DOHH2 (cell line): ENCODE measurements around the gene MCU.
"Not testable (repeated sequence)": the region's sequence is repeated elsewhere in the genome, so short reads cannot be mapped to it uniquely, and the experiment has no call there.

Experiments
- H3F3A ChIP-seq: fragments of 200-600 bp; sonication (generic), shearing (Covaris generic); 2 replicates; pipeline ENCODE4 v1.6.0; 2016; ENCODE audit warnings: antibody characterized with exemption, mild to moderate bottlenecking; ENCODE audit not compliant: control insufficient read depth, insufficient read depth
- H3K27ac ChIP-seq: fragments of 200-600 bp; sonication (generic); 2 replicates; pipeline ENCODE4 v1.5.1; 2014; ENCODE audit warnings: low read depth, mild to moderate bottlenecking, low read length, moderate library complexity
- H3K27me3 ChIP-seq: fragments of 200-600 bp; sonication (generic); 2 replicates; pipeline ENCODE4 v1.6.1; 2014; ENCODE audit warnings: mild to moderate bottlenecking, low read length, mixed read lengths; ENCODE audit not compliant: control insufficient read depth
- H3K36me3 ChIP-seq: fragments of 200-600 bp; sonication (generic); 2 replicates; pipeline ENCODE4 v1.6.1; 2014; ENCODE audit warnings: mild to moderate bottlenecking, low read length, moderate library complexity, mixed read lengths; ENCODE audit not compliant: control insufficient read depth
- H3K4me1 ChIP-seq: fragments of 200-600 bp; sonication (generic); 2 replicates; pipeline ENCODE4 v1.6.1; 2014; ENCODE audit warnings: mild to moderate bottlenecking, low read length, mixed read lengths; ENCODE audit not compliant: control insufficient read depth
- H3K4me2 ChIP-seq: fragments of 200-600 bp; sonication (generic); 2 replicates; pipeline ENCODE4 v1.6.0; 2014; ENCODE audit warnings: mild to moderate bottlenecking, low read length, moderate library complexity
- H3K4me3 ChIP-seq: fragments of 200-600 bp; sonication (generic); 2 replicates; pipeline ENCODE4 v1.5.1; 2014; ENCODE audit warnings: mild to moderate bottlenecking, low read length, mixed read lengths
- H3K79me2 ChIP-seq: fragments of 200-600 bp; sonication (generic); 2 replicates; pipeline ENCODE4 v1.6.1; 2014; ENCODE audit warnings: mild to moderate bottlenecking, low read length, mixed read lengths; ENCODE audit not compliant: control insufficient read depth
- H3K9me2 ChIP-seq: fragments of 200-600 bp; sonication (generic); replicated peaks from 2 replicates; pipeline ENCODE4 v1.6.1; 2014; ENCODE audit warnings: mild to moderate bottlenecking, low read length, mixed read lengths; ENCODE audit not compliant: control insufficient read depth
- H3K9me3 ChIP-seq: fragments of 200-600 bp; sonication (generic); 2 replicates; pipeline ENCODE4 v1.6.1; 2014; ENCODE audit warnings: antibody characterized with exemption, low read length, mixed read lengths; ENCODE audit not compliant: control insufficient read depth, insufficient read depth
- H4K20me1 ChIP-seq: fragments of 200-600 bp; sonication (generic); 2 replicates; pipeline ENCODE4 v1.6.0; 2014; ENCODE audit warnings: low read depth, mild to moderate bottlenecking, antibody characterized with exemption, low read length, moderate library complexity; ENCODE audit not compliant: control insufficient read depth, insufficient read depth
- EZH2phosphoT487 ChIP-seq: fragments of 200-600 bp; sonication (generic); IDR thresholded peaks from 2 replicates; pipeline ENCODE4 v1.6.1; 2017; ENCODE audit warnings: borderline replicate concordance, mild to moderate bottlenecking, antibody characterized with exemption, low read length, moderate library complexity, mixed read lengths
- TF ChIP-seq, protein P1 (sequence below): fragments of 200-600 bp; sonication (generic); IDR thresholded peaks from one replicate; pipeline ENCODE4 v1.5.1; 2014; ENCODE audit warnings: antibody characterized with exemption, mild to moderate bottlenecking, low read depth, low read length; ENCODE audit not compliant: poor library complexity, severe bottlenecking

MCU gene

DNA sequence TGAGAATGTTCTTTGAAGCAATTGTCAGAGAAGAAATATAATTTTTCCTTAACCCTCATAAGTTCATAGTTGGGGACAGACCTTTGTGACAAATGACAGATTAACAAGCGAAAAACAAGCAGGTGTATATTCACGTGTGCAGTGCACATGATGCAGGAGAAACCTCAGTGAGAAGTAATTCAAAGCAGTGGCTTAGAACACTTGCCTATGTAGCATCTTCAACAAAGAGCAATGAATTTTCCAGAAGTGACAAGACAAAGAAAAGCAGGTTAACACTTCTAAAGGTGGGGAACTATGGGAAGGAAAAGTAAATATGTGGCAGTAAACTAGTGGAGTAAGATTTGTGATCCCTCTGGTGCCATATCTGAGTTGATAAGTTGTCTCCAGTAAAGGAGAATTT lies 65.8 kb downstream of the MCU start:
- Histone ChIP-seq H3K9me3 (no peaks in the 10 kb centered on the region), H4K20me1 (no peaks in the 10 kb centered on the region), H3K4me3 (no peak overlapping the region), H3K4me1 (no peaks in the 10 kb centered on the region), H3K27ac (no peak overlapping the region), H3K4me2 (no peak overlapping the region), H3F3A (no peaks in the 10 kb centered on the region), H3K27me3 (no peaks in the 10 kb centered on the region), H3K79me2 (no peaks in the 10 kb centered on the region), H3K9me2 (no peaks in the 10 kb centered on the region), H3K36me3 (no peaks in the 10 kb centered on the region)
- no peak for TF ChIP-seq EZH2phosphoT487
- TF ChIP-seq, protein P1, sequence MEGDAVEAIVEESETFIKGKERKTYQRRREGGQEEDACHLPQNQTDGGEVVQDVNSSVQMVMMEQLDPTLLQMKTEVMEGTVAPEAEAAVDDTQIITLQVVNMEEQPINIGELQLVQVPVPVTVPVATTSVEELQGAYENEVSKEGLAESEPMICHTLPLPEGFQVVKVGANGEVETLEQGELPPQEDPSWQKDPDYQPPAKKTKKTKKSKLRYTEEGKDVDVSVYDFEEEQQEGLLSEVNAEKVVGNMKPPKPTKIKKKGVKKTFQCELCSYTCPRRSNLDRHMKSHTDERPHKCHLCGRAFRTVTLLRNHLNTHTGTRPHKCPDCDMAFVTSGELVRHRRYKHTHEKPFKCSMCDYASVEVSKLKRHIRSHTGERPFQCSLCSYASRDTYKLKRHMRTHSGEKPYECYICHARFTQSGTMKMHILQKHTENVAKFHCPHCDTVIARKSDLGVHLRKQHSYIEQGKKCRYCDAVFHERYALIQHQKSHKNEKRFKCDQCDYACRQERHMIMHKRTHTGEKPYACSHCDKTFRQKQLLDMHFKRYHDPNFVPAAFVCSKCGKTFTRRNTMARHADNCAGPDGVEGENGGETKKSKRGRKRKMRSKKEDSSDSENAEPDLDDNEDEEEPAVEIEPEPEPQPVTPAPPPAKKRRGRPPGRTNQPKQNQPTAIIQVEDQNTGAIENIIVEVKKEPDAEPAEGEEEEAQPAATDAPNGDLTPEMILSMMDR: no peak

DNA sequence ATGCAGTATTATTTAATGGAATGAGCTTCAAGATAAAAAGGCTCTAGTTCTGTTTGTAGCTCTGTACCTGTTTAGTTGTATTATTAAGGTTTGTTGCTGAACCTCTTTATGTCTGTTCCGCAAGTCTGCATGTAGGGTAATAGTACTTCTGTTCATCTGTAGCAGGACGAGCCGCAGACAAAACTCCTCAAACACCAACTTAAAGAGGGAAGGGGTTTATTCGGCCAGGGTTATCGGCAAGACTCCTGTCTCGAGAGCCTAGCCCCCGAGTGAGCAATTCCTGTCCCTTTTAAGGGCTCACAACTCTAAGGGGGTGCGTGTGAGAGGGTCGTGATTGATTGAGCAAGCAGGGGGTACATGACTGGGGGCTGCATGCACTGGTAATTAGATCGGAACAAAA lies 67.0 kb downstream of the MCU start:
- H4K20me1 ChIP-seq, H3K79me2 ChIP-seq, H3K9me3 ChIP-seq, H3K27ac ChIP-seq, H3K9me2 ChIP-seq, H3K36me3 ChIP-seq, H3F3A ChIP-seq, H3K4me3 ChIP-seq, H3K4me2 ChIP-seq, H3K4me1 ChIP-seq, H3K27me3 ChIP-seq: not testable (repeated sequence)

DNA sequence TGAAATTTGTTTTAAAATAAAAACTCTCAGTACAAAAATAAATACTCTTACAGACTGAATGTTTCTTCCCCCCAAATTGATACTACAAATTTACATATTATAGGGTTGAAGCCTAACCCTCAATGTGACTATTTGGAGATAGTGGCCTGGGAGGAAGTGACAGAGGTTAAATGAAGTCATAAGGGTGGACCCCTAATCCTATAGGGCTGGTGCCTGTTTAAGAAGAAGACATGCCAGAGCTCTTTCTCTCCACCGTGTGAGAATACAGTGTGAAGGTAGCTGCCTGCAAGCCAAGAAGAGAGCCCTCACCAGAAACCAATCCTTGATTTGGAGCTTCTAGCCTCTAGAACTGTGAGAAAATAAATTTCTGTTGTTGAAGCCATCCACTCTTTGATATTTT lies 67.6 kb downstream of the MCU start:
- Histone ChIP-seq H3K79me2 (no peaks in the 10 kb centered on the region), H3K9me2 (no peaks in the 10 kb centered on the region), H3F3A (no peaks in the 10 kb centered on the region), H3K27ac (no peak overlapping the region), H3K27me3 (no peaks in the 10 kb centered on the region), H3K36me3 (no peaks in the 10 kb centered on the region), H3K4me2 (no peak overlapping the region), H3K4me1 (no peaks in the 10 kb centered on the region), H3K4me3 (no peak overlapping the region), H4K20me1 (no peaks in the 10 kb centered on the region), H3K9me3 (no peaks in the 10 kb centered on the region)
- no peak for TF ChIP-seq EZH2phosphoT487

DNA sequence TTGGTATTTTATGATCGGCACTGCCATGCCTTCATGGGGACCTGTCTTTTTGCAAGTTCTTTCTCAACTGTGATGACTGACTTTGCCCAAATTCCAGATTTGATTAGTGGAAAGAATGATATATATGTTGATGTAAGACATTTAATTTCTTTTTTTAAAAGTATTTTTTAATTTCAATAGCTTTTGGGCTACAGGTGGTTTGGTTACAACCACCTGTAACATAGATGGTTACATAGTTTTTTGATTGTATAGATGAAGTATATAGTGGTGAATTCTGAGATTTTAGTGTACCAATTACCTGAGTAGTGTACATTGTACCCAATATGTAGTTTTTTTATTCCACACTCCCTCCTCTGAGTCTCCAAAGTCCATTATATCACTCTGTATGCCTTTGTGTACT lies 69.6 kb downstream of the MCU start:
- H3F3A ChIP-seq: no peaks in the 10 kb centered on the region
- no peak overlapping the region for H3K27ac ChIP-seq
- no peaks in the 10 kb centered on the region for H3K9me3 ChIP-seq
- no peak overlapping the region for H3K4me2 ChIP-seq
- no peaks in the 10 kb centered on the region for H3K9me2 ChIP-seq
- no peaks in the 10 kb centered on the region for H3K27me3 ChIP-seq
- no peaks in the 10 kb centered on the region for H3K79me2 ChIP-seq
- no peaks in the 10 kb centered on the region for H3K36me3 ChIP-seq
- TF ChIP-seq, protein P1: no peak
- no peaks in the 10 kb centered on the region for H3K4me1 ChIP-seq
- H3K4me3 ChIP-seq: no peak overlapping the region
- H4K20me1 ChIP-seq: no peaks in the 10 kb centered on the region
